ENCODE data around the gene CACNA1E.

- TF ChIP-seq CTCF (IDR thresholded peaks at IDR 0.05; ENCODE audit: low read depth, low read length) (no peak), MYC (IDR thresholded peaks at IDR 0.05; ENCODE audit: low read depth, low read length) (no peak), POLR2A (IDR thresholded peaks at IDR 0.05; ENCODE audit: extremely low read depth, insufficient read length) (no peak), MAX (IDR thresholded peaks at IDR 0.05; ENCODE audit: low read depth, low read length) (no peak)
Observed at GRCh38 chr1:181556631-181557030, 73.3 kb downstream of the CACNA1E start.
